ENCODE results near the gene CEP112.
A peak's percentile ranks its signal among the peaks of the same experiment; 100 is the strongest.

Gene CEP112

DNA sequence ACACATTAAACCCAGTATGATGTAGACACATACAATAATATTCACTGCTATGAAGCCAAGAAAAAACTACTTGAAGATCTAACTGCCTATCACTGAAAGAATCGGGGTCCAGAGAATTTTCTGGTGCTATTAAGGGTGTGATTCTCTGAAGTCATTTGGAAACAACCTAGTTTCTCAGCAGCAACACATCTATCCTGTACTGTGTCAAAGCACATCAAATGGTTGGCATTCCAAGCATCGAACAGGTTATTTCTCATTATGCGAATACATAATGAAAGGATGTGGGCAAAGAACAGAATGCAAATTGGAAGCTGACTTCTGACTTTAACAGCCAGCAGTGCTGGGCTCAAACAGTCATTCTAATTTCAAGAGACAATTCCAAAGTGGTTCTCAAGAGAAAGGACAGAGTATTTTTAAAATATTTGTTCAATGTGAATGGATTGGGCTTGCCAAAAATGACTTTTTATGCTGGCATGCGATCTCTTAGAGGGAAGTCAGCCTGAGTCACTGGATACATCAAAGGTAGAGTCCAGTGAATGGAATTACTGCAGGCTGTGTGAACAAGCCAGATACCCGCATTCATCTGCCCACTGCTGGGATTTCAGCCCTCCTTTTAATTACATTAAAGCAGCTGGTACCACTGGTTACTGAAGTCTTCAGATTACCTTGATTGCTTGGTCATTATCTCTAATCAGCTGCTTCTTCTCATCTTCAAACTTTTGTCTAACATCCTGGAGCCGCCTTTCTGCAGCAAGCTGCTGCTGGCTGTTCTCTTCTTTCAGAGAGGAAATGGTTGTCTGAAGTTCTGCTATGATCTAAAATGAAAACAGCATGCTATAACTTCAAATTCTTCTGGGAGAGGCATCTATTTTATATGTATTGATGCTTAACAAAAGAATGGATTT, 449.3 kb downstream of the CEP112 start:
- TF ChIP-seq ISL1 (CRISPR knock-in tag; IDR thresholded peaks at IDR 0.05): peak; percentile 71
- TF ChIP-seq ZC3H10 (CRISPR knock-in tag; IDR thresholded peaks at IDR 0.05): 0 out of 2 replicates have a peak, but pooled peaks have one; percentile 30
- TF ChIP-seq ARNTL (CRISPR knock-in tag; IDR thresholded peaks at IDR 0.05; ENCODE audit: borderline replicate concordance, low read depth): no peak
- no peak for TF ChIP-seq SNAI2 (CRISPR knock-in tag; IDR thresholded peaks at IDR 0.05)
- TF ChIP-seq, protein P1, sequence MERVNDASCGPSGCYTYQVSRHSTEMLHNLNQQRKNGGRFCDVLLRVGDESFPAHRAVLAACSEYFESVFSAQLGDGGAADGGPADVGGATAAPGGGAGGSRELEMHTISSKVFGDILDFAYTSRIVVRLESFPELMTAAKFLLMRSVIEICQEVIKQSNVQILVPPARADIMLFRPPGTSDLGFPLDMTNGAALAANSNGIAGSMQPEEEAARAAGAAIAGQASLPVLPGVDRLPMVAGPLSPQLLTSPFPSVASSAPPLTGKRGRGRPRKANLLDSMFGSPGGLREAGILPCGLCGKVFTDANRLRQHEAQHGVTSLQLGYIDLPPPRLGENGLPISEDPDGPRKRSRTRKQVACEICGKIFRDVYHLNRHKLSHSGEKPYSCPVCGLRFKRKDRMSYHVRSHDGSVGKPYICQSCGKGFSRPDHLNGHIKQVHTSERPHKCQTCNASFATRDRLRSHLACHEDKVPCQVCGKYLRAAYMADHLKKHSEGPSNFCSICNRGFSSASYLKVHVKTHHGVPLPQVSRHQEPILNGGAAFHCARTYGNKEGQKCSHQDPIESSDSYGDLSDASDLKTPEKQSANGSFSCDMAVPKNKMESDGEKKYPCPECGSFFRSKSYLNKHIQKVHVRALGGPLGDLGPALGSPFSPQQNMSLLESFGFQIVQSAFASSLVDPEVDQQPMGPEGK (CRISPR knock-in tag; IDR thresholded peaks at IDR 0.05; ENCODE audit: borderline replicate concordance): no peak
- peak; percentile 59 for TF ChIP-seq ZFP30 (CRISPR knock-in tag; IDR thresholded peaks at IDR 0.05)

DNA sequence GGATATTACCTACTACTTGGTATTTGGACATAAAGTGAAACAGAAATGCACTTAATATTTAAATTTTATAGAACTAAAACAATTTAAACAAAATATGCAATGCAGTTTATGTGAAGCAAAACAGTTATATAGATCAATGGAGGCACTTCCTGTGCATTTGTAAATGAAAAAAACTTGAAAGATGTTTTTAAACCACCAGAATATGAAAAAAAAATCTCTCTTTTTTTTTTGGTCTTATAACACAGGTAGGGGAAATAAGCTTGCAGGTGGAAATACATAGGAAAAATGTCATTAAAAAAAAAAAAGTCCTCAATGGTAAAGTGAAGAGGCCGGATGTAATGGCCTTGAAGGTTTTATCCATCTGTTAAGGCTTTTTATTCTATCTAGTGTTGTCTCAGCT, 450.2 kb downstream of the CEP112 start:
- no peak for TF ChIP-seq RARB (CRISPR knock-in tag; IDR thresholded peaks at IDR 0.05)
- no peak for TF ChIP-seq ZFP30 (CRISPR knock-in tag; IDR thresholded peaks at IDR 0.05)
- TF ChIP-seq ARNTL (CRISPR knock-in tag; IDR thresholded peaks at IDR 0.05; ENCODE audit: borderline replicate concordance, low read depth): no peak
- no peak for TF ChIP-seq CREB5 (CRISPR knock-in tag; IDR thresholded peaks at IDR 0.05; ENCODE audit: low read depth)
- no peak for TF ChIP-seq ISL1 (CRISPR knock-in tag; IDR thresholded peaks at IDR 0.05)
- no peak for TF ChIP-seq ZFP3 (CRISPR knock-in tag; IDR thresholded peaks at IDR 0.05)
- no peak for TF ChIP-seq CSDC2 (CRISPR knock-in tag; IDR thresholded peaks at IDR 0.05)
- no peak for TF ChIP-seq ZNF8 (CRISPR knock-in tag; IDR thresholded peaks at IDR 0.05)
- TF ChIP-seq POU6F1 (CRISPR knock-in tag; IDR thresholded peaks at IDR 0.05; ENCODE audit: borderline replicate concordance, low read depth): no peak
- ATAC-seq: no peak

More for the DNA sequence above, 449.3 kb downstream of the CEP112 start:
- peak; percentile 95 for ATAC-seq

DNA sequence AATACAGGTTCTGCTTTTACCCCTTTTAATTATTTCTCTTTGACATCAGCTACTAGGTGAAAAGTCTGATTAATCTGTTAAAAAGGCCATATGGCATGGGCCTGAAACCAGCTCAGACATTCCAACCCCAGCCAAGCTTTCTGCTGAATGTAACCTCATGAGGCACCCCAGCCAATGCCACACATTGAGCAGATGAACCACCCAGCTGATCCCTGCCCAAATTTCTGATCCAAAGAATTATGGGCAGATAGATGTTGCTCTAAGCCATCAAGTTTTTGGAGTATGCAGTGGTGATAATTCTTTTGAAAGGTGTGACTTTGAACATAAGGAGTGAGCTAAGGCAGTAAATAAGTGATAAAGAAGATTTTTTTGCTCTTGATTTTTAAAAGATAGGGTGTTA, 452.9 kb downstream of the CEP112 start:
- no peak for TF ChIP-seq CSDC2 (CRISPR knock-in tag; IDR thresholded peaks at IDR 0.05)
- no peak for TF ChIP-seq BACH2 (CRISPR knock-in tag; IDR thresholded peaks at IDR 0.05; ENCODE audit: borderline replicate concordance)
- TF ChIP-seq ZNF70 (CRISPR knock-in tag; IDR thresholded peaks at IDR 0.05): no peak
- TF ChIP-seq ISL1 (CRISPR knock-in tag; IDR thresholded peaks at IDR 0.05): no peak
- no peak for TF ChIP-seq RARB (CRISPR knock-in tag; IDR thresholded peaks at IDR 0.05)
- no peak for TF ChIP-seq ZFP3 (CRISPR knock-in tag; IDR thresholded peaks at IDR 0.05)
- no peak for TF ChIP-seq PPARA (CRISPR knock-in tag; IDR thresholded peaks at IDR 0.05; ENCODE audit: borderline replicate concordance)
- TF ChIP-seq OSR1 (CRISPR knock-in tag; IDR thresholded peaks at IDR 0.05): no peak
- no peak for TF ChIP-seq ARNTL (CRISPR knock-in tag; IDR thresholded peaks at IDR 0.05; ENCODE audit: borderline replicate concordance, low read depth)
- no peak for TF ChIP-seq ZC3H10 (CRISPR knock-in tag; IDR thresholded peaks at IDR 0.05)
- TF ChIP-seq POU6F1 (CRISPR knock-in tag; IDR thresholded peaks at IDR 0.05; ENCODE audit: borderline replicate concordance, low read depth): no peak
- no peak for TF ChIP-seq SNAI2 (CRISPR knock-in tag; IDR thresholded peaks at IDR 0.05)
- no peak for TF ChIP-seq TOX (CRISPR knock-in tag; IDR thresholded peaks at IDR 0.05; ENCODE audit: borderline replicate concordance)
- TF ChIP-seq ESRRG (CRISPR knock-in tag; IDR thresholded peaks at IDR 0.05): no peak
- no peak for ATAC-seq

DNA sequence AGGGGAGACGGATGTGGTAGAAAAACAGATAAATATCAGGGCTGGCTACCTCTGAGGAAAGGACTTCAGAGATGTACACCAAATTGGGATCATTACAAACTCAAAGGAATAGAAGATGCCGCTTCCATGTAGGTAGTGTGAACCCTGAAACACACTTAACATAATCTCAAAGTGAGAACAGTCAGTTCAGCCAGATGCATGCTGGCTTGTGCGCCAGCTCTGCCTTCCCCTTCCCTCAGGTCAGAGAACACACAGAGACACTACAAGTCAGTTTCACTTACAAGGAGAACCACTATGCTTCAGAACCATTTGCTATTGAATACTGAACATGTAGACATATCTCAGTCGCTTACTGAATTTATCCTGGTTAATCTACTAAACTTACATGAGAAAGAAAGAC, 454.5 kb downstream of the CEP112 start:
- TF ChIP-seq TOX (CRISPR knock-in tag; IDR thresholded peaks at IDR 0.05; ENCODE audit: borderline replicate concordance) (no peak), TSHZ2 (CRISPR knock-in tag; IDR thresholded peaks at IDR 0.05) (no peak), CSDC2 (CRISPR knock-in tag; IDR thresholded peaks at IDR 0.05) (no peak), BACH2 (CRISPR knock-in tag; IDR thresholded peaks at IDR 0.05; ENCODE audit: borderline replicate concordance) (no peak)
- ATAC-seq: no peak
